Keratinocyte (primary cell): ENCODE measurements around the gene PTPRD. TPM values are rescaled to one million over a fixed set of nuclear protein-coding genes. Genes with fewer than 3 reads are reported as not detected.

Source experiments
- DNase-seq: peaks from one replicate; pipeline ENCODE4 v3.0.0-alpha.2; 2011; ENCODE audit warnings: low read depth, missing footprints, low spot score
- FAIRE-seq: peaks from 2 replicates; lab custom pipeline; 2011; peaks lifted over from hg19 to GRCh38; lab: Jason Lieb, UNC
- H2AFZ ChIP-seq: 2 replicates; pipeline ENCODE4 v1.6.0; 2012; ENCODE audit warnings: low read length, control low read depth, inconsistent platforms; ENCODE audit not compliant: control insufficient read depth
- H3K27ac ChIP-seq: 2 replicates; pipeline ENCODE4 v1.5.1; 2011; ENCODE audit warnings: low read length; ENCODE audit not compliant: control insufficient read depth, insufficient read depth
- H3K27me3 ChIP-seq: 3 replicates; pipeline ENCODE4 v1.6.0; 2011; ENCODE audit warnings: low read length; ENCODE audit not compliant: control insufficient read depth, insufficient read depth; ENCODE audit errors: extremely low read depth
- H3K36me3 ChIP-seq, 2 experiments: 2 replicates in 1 of 2; 3 replicates in 1 of 2; pipeline ENCODE4 v1.5.1; 2011; ENCODE audit warnings: low read length in 2 of 2, mild to moderate bottlenecking in 1 of 2; ENCODE audit not compliant: control insufficient read depth in 2 of 2, insufficient read depth in 2 of 2; ENCODE audit errors: extremely low read depth in 1 of 2
- H3K4me1 ChIP-seq: 3 replicates; pipeline ENCODE4 v1.5.1; 2011; ENCODE audit warnings: low read length; ENCODE audit not compliant: control insufficient read depth, insufficient read depth; ENCODE audit errors: extremely low read depth
- H3K4me2 ChIP-seq: 3 replicates; pipeline ENCODE4 v1.6.0; 2011; ENCODE audit warnings: low read depth, low read length; ENCODE audit not compliant: control insufficient read depth, insufficient read depth; ENCODE audit errors: extremely low read depth
- H3K4me3 ChIP-seq, 3 experiments: fragments of 200-600 bp in 1 of 3; sonication (generic) in 1 of 3; 2 replicates in 2 of 3; 3 replicates in 1 of 3; pipeline ENCODE4 v1.5.1; 2011 to 2016; ENCODE audit warnings: low read length in 3 of 3, mild to moderate bottlenecking in 3 of 3, control low read depth in 2 of 3, inconsistent platforms in 1 of 3, low read depth in 1 of 3, mixed read lengths in 1 of 3, mixed run types in 1 of 3, moderate library complexity in 1 of 3; ENCODE audit not compliant: control insufficient read depth in 2 of 3, insufficient read depth in 2 of 3; ENCODE audit errors: extremely low read depth in 1 of 3
- H3K79me2 ChIP-seq: 2 replicates; pipeline ENCODE4 v1.6.0; 2012; ENCODE audit warnings: low read length; ENCODE audit not compliant: control insufficient read depth, insufficient read depth
- H3K9ac ChIP-seq: 3 replicates; pipeline ENCODE4 v1.6.0; 2011; ENCODE audit warnings: low read length; ENCODE audit not compliant: control insufficient read depth, insufficient read depth; ENCODE audit errors: extremely low read depth
- H3K9me1 ChIP-seq: 3 replicates; pipeline ENCODE4 v1.6.0; 2011; ENCODE audit warnings: low read length; ENCODE audit not compliant: control insufficient read depth, insufficient read depth; ENCODE audit errors: extremely low read depth
- H3K9me3 ChIP-seq: 2 replicates; pipeline ENCODE4 v1.5.1; 2012; ENCODE audit warnings: low read depth, low read length; ENCODE audit not compliant: control insufficient read depth
- H4K20me1 ChIP-seq: 3 replicates; pipeline ENCODE4 v1.6.0; 2011; ENCODE audit warnings: low read length; ENCODE audit not compliant: control insufficient read depth, insufficient read depth; ENCODE audit errors: extremely low read depth
- EZH2 ChIP-seq: IDR thresholded peaks from one replicate; pipeline ENCODE4 v1.6.1; 2012; ENCODE audit warnings: inconsistent platforms, mild to moderate bottlenecking, low read length, moderate library complexity
- dilution Hi-C: fragments of 300-500 bp; cut with MboI; formaldehyde crosslinking; loops from one replicate; pipeline ENCODE4 v1.7.0; 2020; ENCODE audit warnings: low sequenced_read_pairs; ENCODE audit not compliant: extremely low pct_ligation_motif_present
- polyA plus RNA-seq, 5 experiments: library from polyadenylated mRNA; depleted of rRNA in 3 of 5; stranded (reverse) in 3 of 5; stranded (forward) in 1 of 5; unstranded in 1 of 5; fragments of >200 nt; gene quantifications; 1 replicate in 1 of 5; 2 replicates in 3 of 5; 3 replicates in 1 of 5; pipeline versions ENCODE4 v1.2.1 to v1.2.3, GENCODE V29; 2011 to 2012; ENCODE audit warnings: missing spikeins in 2 of 5, low read depth in 1 of 5, low replicate concordance in 1 of 5
- TF ChIP-seq, protein P1 (sequence below), 3 experiments: IDR thresholded peaks in 1 of 3; conservative IDR thresholded peaks in 1 of 3; optimal IDR thresholded peaks in 1 of 3; 2 replicates in 2 of 3; 3 replicates in 1 of 3; pipeline versions ENCODE3 to v1.5.1; 2011; ENCODE audit warnings: low read length in 3 of 3, mild to moderate bottlenecking in 3 of 3, moderate library complexity in 2 of 3, control low read depth in 1 of 3, inconsistent platforms in 1 of 3; ENCODE audit not compliant: insufficient read depth in 2 of 3; ENCODE audit errors: extremely low read depth in 1 of 3

Gene PTPRD
- polyA plus RNA-seq, 1 donor (not counting 4 experiments of a cell fraction or from before 2014, with no cell fraction given), result 0.10 TPM

DNA sequence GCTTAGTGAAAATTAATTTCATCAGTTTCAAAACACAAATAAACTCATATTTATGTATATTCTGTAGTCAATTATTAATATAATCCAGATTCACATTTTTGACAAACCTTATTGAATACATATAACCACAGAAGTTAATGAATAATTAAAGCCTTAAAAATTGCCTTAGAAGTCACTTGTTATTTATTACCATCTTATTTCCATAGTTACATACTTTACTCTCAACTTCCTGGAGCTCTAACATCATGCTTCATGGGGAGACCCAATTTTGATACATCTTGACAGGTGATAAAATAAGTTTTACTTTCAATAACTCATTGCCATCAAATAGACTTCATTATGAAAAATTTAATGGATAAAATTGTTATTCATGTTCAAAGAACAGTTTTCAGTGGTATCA lies 1038.7 kb downstream of the PTPRD start:
- FAIRE-seq (no peak), DNase-seq (no peak)
- dilution Hi-C loops, result no loop called here

GRCh38 chr9:9565700-9566099 lies 1047.1 kb downstream of the PTPRD start:
- Histone ChIP-seq H4K20me1 (no peaks in the 10 kb centered on the region), H3K79me2 (no peaks in the 10 kb centered on the region), H3K27ac (no peak overlapping the region), H3K9ac (no peak overlapping the region), H3K9me1 (no peaks in the 10 kb centered on the region), H3K4me2 (no peak overlapping the region), H3K27me3 (no peaks in the 10 kb centered on the region), H2AFZ (no peak overlapping the region), H3K9me3 (no peaks in the 10 kb centered on the region), H3K4me1 (no peaks in the 10 kb centered on the region), H3K36me3 (no peaks in the 10 kb centered on the region), H3K4me3 (no peak overlapping the region)
- DNase-seq (no peak), FAIRE-seq (no peak)
- dilution Hi-C loops, result no loop called here
- no peak for TF ChIP-seq EZH2
- TF ChIP-seq, protein P1, sequence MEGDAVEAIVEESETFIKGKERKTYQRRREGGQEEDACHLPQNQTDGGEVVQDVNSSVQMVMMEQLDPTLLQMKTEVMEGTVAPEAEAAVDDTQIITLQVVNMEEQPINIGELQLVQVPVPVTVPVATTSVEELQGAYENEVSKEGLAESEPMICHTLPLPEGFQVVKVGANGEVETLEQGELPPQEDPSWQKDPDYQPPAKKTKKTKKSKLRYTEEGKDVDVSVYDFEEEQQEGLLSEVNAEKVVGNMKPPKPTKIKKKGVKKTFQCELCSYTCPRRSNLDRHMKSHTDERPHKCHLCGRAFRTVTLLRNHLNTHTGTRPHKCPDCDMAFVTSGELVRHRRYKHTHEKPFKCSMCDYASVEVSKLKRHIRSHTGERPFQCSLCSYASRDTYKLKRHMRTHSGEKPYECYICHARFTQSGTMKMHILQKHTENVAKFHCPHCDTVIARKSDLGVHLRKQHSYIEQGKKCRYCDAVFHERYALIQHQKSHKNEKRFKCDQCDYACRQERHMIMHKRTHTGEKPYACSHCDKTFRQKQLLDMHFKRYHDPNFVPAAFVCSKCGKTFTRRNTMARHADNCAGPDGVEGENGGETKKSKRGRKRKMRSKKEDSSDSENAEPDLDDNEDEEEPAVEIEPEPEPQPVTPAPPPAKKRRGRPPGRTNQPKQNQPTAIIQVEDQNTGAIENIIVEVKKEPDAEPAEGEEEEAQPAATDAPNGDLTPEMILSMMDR (optimal IDR thresholded peaks at IDR 0.05 in 1 of 3, IDR thresholded peaks at IDR 0.05 in 1 of 3, conservative IDR thresholded peaks at IDR 0.05 in 1 of 3; ENCODE audit: extremely low read depth in 1 of 3, insufficient read depth in 2 of 3, low read length in 3 of 3), result no peak

More for the DNA sequence above, 1038.7 kb downstream of the PTPRD start:
- H3K9me1 ChIP-seq, result no peaks in the 10 kb centered on the region
- no peaks in the 10 kb centered on the region for H3K9me3 ChIP-seq
- H3K27ac ChIP-seq, result no peak overlapping the region
- H3K4me1 ChIP-seq, result no peaks in the 10 kb centered on the region
- H2AFZ ChIP-seq, result no peak overlapping the region
- H3K36me3 ChIP-seq, result no peaks in the 10 kb centered on the region
- H3K27me3 ChIP-seq, result no peaks in the 10 kb centered on the region
- H3K4me3 ChIP-seq, result no peak overlapping the region
- no peak overlapping the region for H3K4me2 ChIP-seq
- no peak for TF ChIP-seq EZH2
- TF ChIP-seq, protein P1 (optimal IDR thresholded peaks at IDR 0.05 in 1 of 3, IDR thresholded peaks at IDR 0.05 in 1 of 3, conservative IDR thresholded peaks at IDR 0.05 in 1 of 3; ENCODE audit: extremely low read depth in 1 of 3, insufficient read depth in 2 of 3, low read length in 3 of 3), result no peak
- no peaks in the 10 kb centered on the region for H3K79me2 ChIP-seq
- H4K20me1 ChIP-seq, result no peaks in the 10 kb centered on the region
- no peak overlapping the region for H3K9ac ChIP-seq
